IMR-90 (cell line): Measurements from ENCODE around the gene EPS15. TPM values are rescaled to one million over a fixed set of nuclear protein-coding genes. Genes with fewer than 3 reads are reported as not detected.

Experiments used
- ATAC-seq: fragments of 200-7000 bp; cut with Tn5 transposase; 2 replicates; pipeline ENCODE4 v1.9.1; 2020; ENCODE audit warnings: low read depth, mild to moderate bottlenecking, moderate library complexity
- BruUV-seq: library from RNA; stranded (reverse); fragments of 400-500 nt; replicated peaks from 2 replicates; lab custom pipeline; 2021; lab: Mats Ljungman, UMichigan
- CTCF ChIA-PET: fragments of 300-600 bp; formaldehyde crosslinking; extraction: SDS; loops from one replicate; lab custom pipeline; 2021; ENCODE audit warnings: antibody characterized with exemption; lab: Yijun Ruan, JAX
- POLR2A ChIA-PET: fragments of 300-600 bp; sonication (Branson Sonifier 250); formaldehyde crosslinking; loops from one replicate; lab custom pipeline; 2022; ENCODE audit warnings: antibody characterized with exemption; ENCODE audit not compliant: unreplicated experiment; lab: Charles Lee
- DNase-seq: peaks from one replicate; pipeline ENCODE4 v3.0.0; 2013
- H2AFZ ChIP-seq: replicated peaks from 2 replicates; pipeline ENCODE3; 2013; ENCODE audit warnings: low read length, mild to moderate bottlenecking; ENCODE audit not compliant: poor library complexity
- H2AK5ac ChIP-seq: 2 replicates; pipeline ENCODE4 v1.6.1; 2013; ENCODE audit warnings: low read depth, low read length, inconsistent platforms
- H2AK9ac ChIP-seq: replicated peaks from 2 replicates; pipeline ENCODE3; 2013; ENCODE audit warnings: mild to moderate bottlenecking, low read depth, low read length, moderate library complexity; ENCODE audit not compliant: poor library complexity
- H2BK120ac ChIP-seq: 2 replicates; pipeline ENCODE4 v1.6.1; 2013; ENCODE audit warnings: low read depth, low read length, inconsistent platforms
- H2BK15ac ChIP-seq: 3 replicates; pipeline ENCODE4 v1.6.1; 2013; ENCODE audit warnings: low read depth, low read length, inconsistent platforms
- H2BK20ac ChIP-seq: 2 replicates; pipeline ENCODE4 v1.6.1; 2013; ENCODE audit warnings: low read depth, mild to moderate bottlenecking, inconsistent platforms, low read length, moderate library complexity
- H2BK5ac ChIP-seq: 2 replicates; pipeline ENCODE4 v1.6.1; 2013; ENCODE audit warnings: mild to moderate bottlenecking, low read depth, low read length, inconsistent platforms; ENCODE audit not compliant: poor library complexity, severe bottlenecking
- H3K14ac ChIP-seq: replicated peaks from 2 replicates; pipeline ENCODE4 v1.6.1; 2013; ENCODE audit warnings: low read depth, low read length, inconsistent platforms
- H3K18ac ChIP-seq: 2 replicates; pipeline ENCODE4 v1.6.1; 2013; ENCODE audit warnings: low read depth, low read length, control low read depth
- H3K23ac ChIP-seq: 2 replicates; pipeline ENCODE4 v1.6.1; 2013; ENCODE audit warnings: low read depth, low read length, inconsistent platforms
- H3K27ac ChIP-seq: 2 replicates; pipeline ENCODE4 v1.5.1; 2013; ENCODE audit warnings: mild to moderate bottlenecking, control low read depth, low read length; ENCODE audit not compliant: insufficient read depth
- H3K27me3 ChIP-seq: 2 replicates; pipeline ENCODE4 v1.6.1; 2013; ENCODE audit warnings: low read length; ENCODE audit not compliant: control insufficient read depth, insufficient read depth
- H3K36me3 ChIP-seq: 2 replicates; pipeline ENCODE4 v1.6.1; 2013; ENCODE audit warnings: low read length, mixed read lengths; ENCODE audit not compliant: control insufficient read depth, insufficient read depth
- H3K4ac ChIP-seq: 2 replicates; pipeline ENCODE4 v1.6.1; 2013; ENCODE audit warnings: low read depth, low read length, inconsistent platforms
- H3K4me1 ChIP-seq: 2 replicates; pipeline ENCODE4 v1.6.1; 2013; ENCODE audit warnings: low read length, mixed read lengths; ENCODE audit not compliant: control insufficient read depth, insufficient read depth
- H3K4me2 ChIP-seq: 2 replicates; pipeline ENCODE4 v1.6.1; 2013; ENCODE audit warnings: low read depth, mild to moderate bottlenecking, control low read depth, low read length, moderate library complexity
- H3K4me3 ChIP-seq: 2 replicates; pipeline ENCODE4 v1.5.1; 2013; ENCODE audit warnings: low read depth, mild to moderate bottlenecking, control low read depth, low read length, moderate library complexity; ENCODE audit not compliant: insufficient read depth
- H3K56ac ChIP-seq: 2 replicates; pipeline ENCODE4 v1.6.1; 2013; ENCODE audit warnings: low read length, inconsistent platforms; ENCODE audit not compliant: insufficient read depth; ENCODE audit errors: extremely low read depth
- H3K79me1 ChIP-seq, 2 experiments: 2 replicates each; pipeline ENCODE4 v1.6.1; 2013; ENCODE audit warnings: low read length in 2 of 2, inconsistent platforms in 1 of 2, low read depth in 1 of 2
- H3K9ac ChIP-seq: 2 replicates; pipeline ENCODE4 v1.6.1; 2013; ENCODE audit warnings: low read depth, low read length, control low read depth
- H3K9me1 ChIP-seq: 2 replicates; pipeline ENCODE4 v1.6.1; 2013; ENCODE audit warnings: low read length, inconsistent platforms; ENCODE audit not compliant: insufficient read depth
- H3K9me3 ChIP-seq: 2 replicates; pipeline ENCODE4 v1.6.1; 2013; ENCODE audit warnings: low read length; ENCODE audit not compliant: control insufficient read depth, insufficient read depth
- H4K20me1 ChIP-seq: 2 replicates; pipeline ENCODE4 v1.6.1; 2013; ENCODE audit warnings: low read length, inconsistent platforms; ENCODE audit not compliant: insufficient read depth
- H4K5ac ChIP-seq: 2 replicates; pipeline ENCODE4 v1.6.1; 2013; ENCODE audit warnings: mild to moderate bottlenecking, low read depth, low read length, control low read depth
- H4K8ac ChIP-seq, 2 experiments: 2 replicates each; pipeline ENCODE4 v1.6.1; 2013; ENCODE audit warnings: low read depth in 2 of 2, low read length in 2 of 2, control low read depth in 1 of 2, inconsistent platforms in 1 of 2
- H4K91ac ChIP-seq: 2 replicates; pipeline ENCODE4 v1.6.1; 2013; ENCODE audit warnings: low read depth, low read length, inconsistent platforms; ENCODE audit not compliant: insufficient read depth
- BHLHE40 ChIP-seq: fragments of 150-350 bp; IDR thresholded peaks from 2 replicates; pipeline ENCODE4 v1.6.1; 2016; ENCODE audit warnings: mild to moderate bottlenecking, low read depth, low read length
- FOS ChIP-seq: fragments of 150-350 bp; IDR thresholded peaks from 2 replicates; pipeline ENCODE4 v1.6.1; 2016; ENCODE audit warnings: low read depth, low read length
- MAFK ChIP-seq: IDR thresholded peaks from 2 replicates; pipeline ENCODE4 v1.6.1; 2012; ENCODE audit warnings: low read depth, low read length, improper control_type of control experiment
- MAZ ChIP-seq: IDR thresholded peaks from 2 replicates; pipeline ENCODE4 v1.6.1; 2012; ENCODE audit warnings: low read depth, mild to moderate bottlenecking, low read length, improper control_type of control experiment, moderate library complexity, borderline replicate concordance
- MXI1 ChIP-seq: IDR thresholded peaks from 2 replicates; pipeline ENCODE4 v1.6.1; 2012; ENCODE audit warnings: low read depth, mild to moderate bottlenecking, low read length, moderate library complexity, borderline replicate concordance
- NFE2L2 ChIP-seq: fragments of 150-350 bp; IDR thresholded peaks from 2 replicates; pipeline ENCODE4 v1.6.1; 2016; ENCODE audit warnings: low read depth, mild to moderate bottlenecking, low read length
- POLR2A ChIP-seq: IDR thresholded peaks from 2 replicates; pipeline ENCODE4 v1.6.1; 2012; ENCODE audit warnings: mild to moderate bottlenecking, low read depth, low read length
- RCOR1 ChIP-seq: IDR thresholded peaks from 2 replicates; pipeline ENCODE4 v1.6.1; 2012; ENCODE audit warnings: mild to moderate bottlenecking, low read length, improper control_type of control experiment; ENCODE audit not compliant: insufficient replicate concordance
- USF2 ChIP-seq: fragments of 150-350 bp; IDR thresholded peaks from 2 replicates; pipeline ENCODE4 v1.6.1; 2017; ENCODE audit warnings: mild to moderate bottlenecking, antibody characterized with exemption, low read length, low read depth
- WGBS, 2 experiments: methylation state at CpG; one replicate each; pipeline versions ENCODE4 v1.1.5 to v1.1.7; 2013; ENCODE audit warnings: missing lambda C conversion rate in 2 of 2; ENCODE audit not compliant: insufficient read length in 1 of 2; ENCODE audit errors: extremely low coverage in 2 of 2; 5-methylcytosine and 5-hydroxymethylcytosine counted together
- dilution Hi-C: fragments of 300-500 bp; cut with HindIII; formaldehyde crosslinking; loops from one replicate; pipeline ENCODE4 v1.14.3; 2018; ENCODE audit warnings: low sequenced_read_pairs; ENCODE audit not compliant: unreplicated experiment
- in situ Hi-C: fragments of 300-500 bp; cut with MboI; formaldehyde crosslinking; loops from 3 replicates; pipeline ENCODE4 v1.14.3; 2019; ENCODE audit warnings: low sequenced_read_pairs, inconsistent platforms, mixed read lengths
- intact Hi-C: fragments of 100-400 bp; cut with micrococcal nuclease; formaldehyde crosslinking; loops from 2 replicates; pipeline ENCODE4 v1.10.0; 2022
- polyA plus RNA-seq, 3 experiments: library from polyadenylated mRNA; depleted of rRNA; stranded (reverse); fragments of >200 nt; gene quantifications; 2 replicates each; pipeline ENCODE4 v1.2.3, GENCODE V29; 2012; ENCODE audit warnings: low replicate concordance in 1 of 3
- total RNA-seq: library from RNA; depleted of rRNA; stranded (reverse); fragments of >200 nt; gene quantifications from 2 replicates; pipeline ENCODE4 v1.2.3, GENCODE V29; 2012
- TF ChIP-seq, protein P1 (sequence below): fragments of 150-350 bp; IDR thresholded peaks from 2 replicates; pipeline ENCODE4 v1.6.1; 2016; ENCODE audit warnings: low read depth, mild to moderate bottlenecking, low read length, moderate library complexity, borderline replicate concordance
- TF ChIP-seq, protein P2 (sequence below): conservative IDR thresholded peaks from 2 replicates; pipeline ENCODE4 v1.5.1; 2012; ENCODE audit warnings: mild to moderate bottlenecking, low read depth, low read length, improper control_type of control experiment

The EPS15 gene
- total and polyA plus RNA-seq, 2 of the 4 experiments (the other 2 are of a cell fraction), result 17.6 to 38.0 TPM

GRCh38 chr1:51326839-51327238 lies 192.2 kb downstream of the EPS15 start:
- Histone ChIP-seq H3K4me2 (no peak overlapping the region), H3K27ac (no peak overlapping the region), H3K56ac (no peak overlapping the region), H2AK5ac (no peak overlapping the region), H4K5ac (no peak overlapping the region), H3K14ac (no peak overlapping the region), H4K91ac (no peak overlapping the region), H2AK9ac (no peak overlapping the region), H3K4me1 (peaks cover 12% of the 10 kb centered on the region), H2BK15ac (no peak overlapping the region), H2BK5ac (no peak overlapping the region), H3K27me3 (peaks cover 4% of the 10 kb centered on the region; the same call in 1 of the 2 replicates), H3K4me3 (no peak overlapping the region), H4K8ac (no peak overlapping the region), H3K9me3 (no peaks in the 10 kb centered on the region; the same call in 1 of the 2 replicates), H2BK20ac (no peak overlapping the region), H4K20me1 (no peaks in the 10 kb centered on the region), H3K36me3 (no peaks in the 10 kb centered on the region), H2AFZ (no peak overlapping the region), H3K23ac (no peak overlapping the region), H3K4ac (no peak overlapping the region), H2BK120ac (no peak overlapping the region), H3K79me1 (no peaks in the 10 kb centered on the region), H3K9me1 (peaks cover 4% of the 10 kb centered on the region), H3K9ac (no peak overlapping the region), H3K18ac (no peak overlapping the region)
- no peak for TF ChIP-seq MAFK
- TF ChIP-seq, protein P1, sequence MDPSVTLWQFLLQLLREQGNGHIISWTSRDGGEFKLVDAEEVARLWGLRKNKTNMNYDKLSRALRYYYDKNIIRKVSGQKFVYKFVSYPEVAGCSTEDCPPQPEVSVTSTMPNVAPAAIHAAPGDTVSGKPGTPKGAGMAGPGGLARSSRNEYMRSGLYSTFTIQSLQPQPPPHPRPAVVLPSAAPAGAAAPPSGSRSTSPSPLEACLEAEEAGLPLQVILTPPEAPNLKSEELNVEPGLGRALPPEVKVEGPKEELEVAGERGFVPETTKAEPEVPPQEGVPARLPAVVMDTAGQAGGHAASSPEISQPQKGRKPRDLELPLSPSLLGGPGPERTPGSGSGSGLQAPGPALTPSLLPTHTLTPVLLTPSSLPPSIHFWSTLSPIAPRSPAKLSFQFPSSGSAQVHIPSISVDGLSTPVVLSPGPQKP, result no peak
- no peak for TF ChIP-seq POLR2A
- TF ChIP-seq MXI1, result no peak
- TF ChIP-seq MAZ, result no peak
- no peak for TF ChIP-seq USF2
- TF ChIP-seq, protein P2, sequence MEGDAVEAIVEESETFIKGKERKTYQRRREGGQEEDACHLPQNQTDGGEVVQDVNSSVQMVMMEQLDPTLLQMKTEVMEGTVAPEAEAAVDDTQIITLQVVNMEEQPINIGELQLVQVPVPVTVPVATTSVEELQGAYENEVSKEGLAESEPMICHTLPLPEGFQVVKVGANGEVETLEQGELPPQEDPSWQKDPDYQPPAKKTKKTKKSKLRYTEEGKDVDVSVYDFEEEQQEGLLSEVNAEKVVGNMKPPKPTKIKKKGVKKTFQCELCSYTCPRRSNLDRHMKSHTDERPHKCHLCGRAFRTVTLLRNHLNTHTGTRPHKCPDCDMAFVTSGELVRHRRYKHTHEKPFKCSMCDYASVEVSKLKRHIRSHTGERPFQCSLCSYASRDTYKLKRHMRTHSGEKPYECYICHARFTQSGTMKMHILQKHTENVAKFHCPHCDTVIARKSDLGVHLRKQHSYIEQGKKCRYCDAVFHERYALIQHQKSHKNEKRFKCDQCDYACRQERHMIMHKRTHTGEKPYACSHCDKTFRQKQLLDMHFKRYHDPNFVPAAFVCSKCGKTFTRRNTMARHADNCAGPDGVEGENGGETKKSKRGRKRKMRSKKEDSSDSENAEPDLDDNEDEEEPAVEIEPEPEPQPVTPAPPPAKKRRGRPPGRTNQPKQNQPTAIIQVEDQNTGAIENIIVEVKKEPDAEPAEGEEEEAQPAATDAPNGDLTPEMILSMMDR, result no peak
- no peak for TF ChIP-seq RCOR1
- TF ChIP-seq FOS, result no peak
- no peak for TF ChIP-seq NFE2L2
- TF ChIP-seq BHLHE40, result no peak
- no peak for ATAC-seq
- BruUV-seq, result no TSS peak
- dilution Hi-C loops, result no loop called here
- in situ Hi-C loops, result no loop called here
- intact Hi-C loops, result no loop called here
- CTCF ChIA-PET, result interaction anchor here (0.9 kb wide), 1 partner anchor 12 kb away, joined by 3 read pairs; no protein-coding TSS in a partner anchor
- DNase-seq, result no peak
- POLR2A ChIA-PET, result no interaction called here
- no CpG with 5 or more reads among the region's 8 CpGs for WGBS, 2 experiments
